ENCODE measurements around the gene FLVCR1. TPM values are rescaled to one million over a fixed set of nuclear protein-coding genes. Genes with fewer than 3 reads are reported as not detected.
"Not testable (repeated sequence)": the region's sequence is repeated elsewhere in the genome, so short reads cannot be mapped to it uniquely, and the experiment has no call there.

FLVCR1 gene
- total RNA-seq, 2 experiments from 2014 or later, result 16.5 to 22.4 TPM

GRCh38 chr1:212827171-212827776 lies 30.8 kb upstream of the FLVCR1 start:
- POLR2A ChIA-PET, result interaction anchor here (0.6 to 1.5 kb wide), 2 partner anchors 27 to 34 kb away, joined by 3 read pairs; no protein-coding TSS in a partner anchor
- H3K4me2 ChIP-seq (ENCODE audit: low read length), result no peak overlapping the region

GRCh38 chr1:212827831-212828278 lies 30.2 kb upstream of the FLVCR1 start:
- ChIA-PET POLR2A (interaction anchor here (0.6 to 1.5 kb wide), 3 partner anchors 29 to 36 kb away, joined by 3 to 4 read pairs (median 3); partner anchors contain the start of genes NSL1 and TATDN3), CTCF (ENCODE audit: unreplicated experiment) (no interaction called here)
- H3K9me3 ChIP-seq (ENCODE audit: low read length), result peaks cover 14% of the 10 kb centered on the region; the same call in 1 of the 2 replicates
- H2AFZ ChIP-seq (ENCODE audit: low read length), result no peak overlapping the region
- no peak overlapping the region for H3K4me3 ChIP-seq (ENCODE audit: low read depth, low read length, poor library complexity, severe bottlenecking)
- H3K4me1 ChIP-seq (ENCODE audit: insufficient read depth, low read length, poor library complexity, severe bottlenecking), result peaks cover 17% of the 10 kb centered on the region
- H4K20me1 ChIP-seq (ENCODE audit: insufficient read depth, low read length), result no peaks in the 10 kb centered on the region
- H3K27ac ChIP-seq (ENCODE audit: low read depth, low read length, poor library complexity, severe bottlenecking), result no peak overlapping the region
- DNase-seq (ENCODE audit: low spot score), result no peak
- no peaks in the 10 kb centered on the region for H3K9me2 ChIP-seq (ENCODE audit: insufficient read depth, low read length)
- H3K36me3 ChIP-seq (ENCODE audit: insufficient read depth, low read length), result no peaks in the 10 kb centered on the region
- TF ChIP-seq CTCF (conservative IDR thresholded peaks at IDR 0.05; ENCODE audit: low read length) (no peak), EZH2phosphoT487 (IDR thresholded peaks at IDR 0.05; ENCODE audit: borderline replicate concordance, low read depth, low read length) (no peak)
- H3K4me2 ChIP-seq (ENCODE audit: low read length), result no peak overlapping the region
- intact Hi-C loops (cut with micrococcal nuclease; ENCODE audit: unreplicated experiment), result no loop called here
- no peaks in the 10 kb centered on the region for H3K79me2 ChIP-seq (ENCODE audit: insufficient read depth, low read depth, low read length)
- BruUV-seq (replicated peaks), result no TSS peak

More at GRCh38 chr1:212827171-212827776, 30.8 kb upstream of the FLVCR1 start:
- Histone ChIP-seq H3K36me3 (ENCODE audit: insufficient read depth, low read length) (no peaks in the 10 kb centered on the region), H3K27ac (ENCODE audit: low read depth, low read length, poor library complexity, severe bottlenecking) (no peak overlapping the region), H3K9me2 (ENCODE audit: insufficient read depth, low read length) (no peaks in the 10 kb centered on the region), H3K4me3 (ENCODE audit: low read depth, low read length, poor library complexity, severe bottlenecking) (no peak overlapping the region), H4K20me1 (ENCODE audit: insufficient read depth, low read length) (no peaks in the 10 kb centered on the region), H3K79me2 (ENCODE audit: insufficient read depth, low read depth, low read length) (no peaks in the 10 kb centered on the region), H2AFZ (ENCODE audit: low read length) (no peak overlapping the region), H3K4me1 (ENCODE audit: insufficient read depth, low read length, poor library complexity, severe bottlenecking) (peaks cover 11% of the 10 kb centered on the region), H3K9me3 (ENCODE audit: low read length) (peaks cover 14% of the 10 kb centered on the region; the same call in 1 of the 2 replicates)
- intact Hi-C loops (cut with micrococcal nuclease; ENCODE audit: unreplicated experiment), result no loop called here
- no TSS peak for BruUV-seq (replicated peaks)
- CTCF ChIA-PET (ENCODE audit: unreplicated experiment), result no interaction called here
- no peak for DNase-seq (ENCODE audit: low spot score)
- TF ChIP-seq CTCF (conservative IDR thresholded peaks at IDR 0.05; ENCODE audit: low read length), result no peak
- TF ChIP-seq EZH2phosphoT487 (IDR thresholded peaks at IDR 0.05; ENCODE audit: borderline replicate concordance, low read depth, low read length), result no peak

GRCh38 chr1:212828395-212828794 lies 29.7 kb upstream of the FLVCR1 start:
- DNase-seq (ENCODE audit: low spot score), result no peak
- peaks cover 14% of the 10 kb centered on the region; the same call in 1 of the 2 replicates for H3K9me3 ChIP-seq (ENCODE audit: low read length)
- H3K4me1 ChIP-seq (ENCODE audit: insufficient read depth, low read length, poor library complexity, severe bottlenecking), result peaks cover 18% of the 10 kb centered on the region
- no peak overlapping the region for H3K27ac ChIP-seq (ENCODE audit: low read depth, low read length, poor library complexity, severe bottlenecking)
- POLR2A ChIA-PET, result interaction anchor here (0.6 to 1.5 kb wide), 4 partner anchors 29 to 151 kb away, joined by 3 to 4 read pairs (median 3); partner anchors contain the start of genes NSL1 and TATDN3
- no peak overlapping the region for H2AFZ ChIP-seq (ENCODE audit: low read length)
- intact Hi-C loops (cut with micrococcal nuclease; ENCODE audit: unreplicated experiment), result no loop called here
- no peak overlapping the region for H3K4me2 ChIP-seq (ENCODE audit: low read length)
- H3K36me3 ChIP-seq (ENCODE audit: insufficient read depth, low read length), result no peaks in the 10 kb centered on the region
- no TSS peak for BruUV-seq (replicated peaks)
- no peaks in the 10 kb centered on the region for H3K79me2 ChIP-seq (ENCODE audit: insufficient read depth, low read depth, low read length)
- no peak for TF ChIP-seq CTCF (conservative IDR thresholded peaks at IDR 0.05; ENCODE audit: low read length)
- no peak for TF ChIP-seq EZH2phosphoT487 (IDR thresholded peaks at IDR 0.05; ENCODE audit: borderline replicate concordance, low read depth, low read length)
- no peaks in the 10 kb centered on the region for H3K9me2 ChIP-seq (ENCODE audit: insufficient read depth, low read length)
- H3K4me3 ChIP-seq (ENCODE audit: low read depth, low read length, poor library complexity, severe bottlenecking), result no peak overlapping the region
- H4K20me1 ChIP-seq (ENCODE audit: insufficient read depth, low read length), result no peaks in the 10 kb centered on the region
- CTCF ChIA-PET (ENCODE audit: unreplicated experiment), result no interaction called here

GRCh38 chr1:212833211-212834207 lies 24.6 kb upstream of the FLVCR1 start:
- H3K27ac ChIP-seq (ENCODE audit: low read depth, low read length, poor library complexity, severe bottlenecking); CTCF ChIA-PET (ENCODE audit: unreplicated experiment); H3K36me3 ChIP-seq (ENCODE audit: insufficient read depth, low read length); H3K4me2 ChIP-seq (ENCODE audit: low read length); BruUV-seq (replicated peaks); H3K79me2 ChIP-seq (ENCODE audit: insufficient read depth, low read depth, low read length); DNase-seq (ENCODE audit: low spot score); H3K4me3 ChIP-seq (ENCODE audit: low read depth, low read length, poor library complexity, severe bottlenecking); H3K9me2 ChIP-seq (ENCODE audit: insufficient read depth, low read length); intact Hi-C loops (cut with micrococcal nuclease; ENCODE audit: unreplicated experiment); H3K9me3 ChIP-seq (ENCODE audit: low read length); H4K20me1 ChIP-seq (ENCODE audit: insufficient read depth, low read length): not testable (repeated sequence)
- Histone ChIP-seq H3K4me1 (ENCODE audit: insufficient read depth, low read length, poor library complexity, severe bottlenecking) (peaks cover 23% of the 10 kb centered on the region), H2AFZ (ENCODE audit: low read length) (peak overlapping the region; percentile 49; the same call in 1 of the 2 replicates)
- POLR2A ChIA-PET, result interaction anchor here (0.5 to 0.9 kb wide), 5 partner anchors 16 to 437 kb away, joined by 3 to 4 read pairs (median 3); partner anchors contain the start of genes NSL1 and TATDN3
